ENCODE data around the gene SEC11A.

DNA sequence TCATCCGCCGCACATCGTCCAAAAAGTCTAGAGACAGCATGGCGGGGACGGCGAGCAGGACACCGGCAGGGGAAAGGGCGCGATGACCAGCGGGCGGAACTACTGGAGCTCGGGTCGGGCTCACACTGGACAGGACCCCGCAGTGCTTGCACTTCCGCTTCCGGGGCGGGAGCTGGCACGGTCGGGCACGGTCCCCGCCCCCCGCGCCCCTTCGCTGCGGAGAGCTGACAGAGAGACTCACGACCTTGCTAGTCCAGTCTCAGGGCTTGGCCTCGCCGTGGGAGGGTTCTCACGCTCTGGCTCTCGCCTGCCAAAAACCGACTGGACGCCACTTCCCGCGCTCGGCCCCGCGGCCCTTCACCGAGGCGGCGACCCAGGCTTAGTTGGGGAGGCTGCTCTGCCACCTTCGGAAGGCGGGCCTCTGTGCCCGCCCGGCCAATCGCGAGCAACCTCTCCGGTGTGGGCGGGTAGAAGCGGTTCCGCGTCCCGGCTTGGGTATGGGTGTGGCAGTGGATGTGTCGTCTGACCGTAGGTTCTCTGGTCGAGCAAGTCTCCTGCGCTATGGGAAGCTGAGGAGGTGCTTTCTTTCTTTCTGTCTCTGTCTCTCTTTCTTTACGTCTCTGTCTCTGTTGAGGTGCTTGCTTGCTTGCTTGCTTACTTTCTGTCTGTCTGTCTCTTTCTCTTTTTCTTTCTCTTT lies at the start of gene SEC11A:
- TF ChIP-seq, protein P1, sequence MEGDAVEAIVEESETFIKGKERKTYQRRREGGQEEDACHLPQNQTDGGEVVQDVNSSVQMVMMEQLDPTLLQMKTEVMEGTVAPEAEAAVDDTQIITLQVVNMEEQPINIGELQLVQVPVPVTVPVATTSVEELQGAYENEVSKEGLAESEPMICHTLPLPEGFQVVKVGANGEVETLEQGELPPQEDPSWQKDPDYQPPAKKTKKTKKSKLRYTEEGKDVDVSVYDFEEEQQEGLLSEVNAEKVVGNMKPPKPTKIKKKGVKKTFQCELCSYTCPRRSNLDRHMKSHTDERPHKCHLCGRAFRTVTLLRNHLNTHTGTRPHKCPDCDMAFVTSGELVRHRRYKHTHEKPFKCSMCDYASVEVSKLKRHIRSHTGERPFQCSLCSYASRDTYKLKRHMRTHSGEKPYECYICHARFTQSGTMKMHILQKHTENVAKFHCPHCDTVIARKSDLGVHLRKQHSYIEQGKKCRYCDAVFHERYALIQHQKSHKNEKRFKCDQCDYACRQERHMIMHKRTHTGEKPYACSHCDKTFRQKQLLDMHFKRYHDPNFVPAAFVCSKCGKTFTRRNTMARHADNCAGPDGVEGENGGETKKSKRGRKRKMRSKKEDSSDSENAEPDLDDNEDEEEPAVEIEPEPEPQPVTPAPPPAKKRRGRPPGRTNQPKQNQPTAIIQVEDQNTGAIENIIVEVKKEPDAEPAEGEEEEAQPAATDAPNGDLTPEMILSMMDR (IDR thresholded peaks at IDR 0.05), result no peak
- TF ChIP-seq ZFX (IDR thresholded peaks at IDR 0.05; ENCODE audit: borderline replicate concordance), result no peak
